ENCODE data around the gene COMTD1. TPM values are rescaled to one million over a fixed set of nuclear protein-coding genes. Genes with fewer than 3 reads are reported as not detected.
A peak's percentile ranks its signal among the peaks of the same experiment; 100 is the strongest.
"Not testable (repeated sequence)": the region's sequence is repeated elsewhere in the genome, so short reads cannot be mapped to it uniquely, and the experiment has no call there.

COMTD1 gene
- polyA plus RNA-seq, 1 donor = 5.5 TPM

DNA sequence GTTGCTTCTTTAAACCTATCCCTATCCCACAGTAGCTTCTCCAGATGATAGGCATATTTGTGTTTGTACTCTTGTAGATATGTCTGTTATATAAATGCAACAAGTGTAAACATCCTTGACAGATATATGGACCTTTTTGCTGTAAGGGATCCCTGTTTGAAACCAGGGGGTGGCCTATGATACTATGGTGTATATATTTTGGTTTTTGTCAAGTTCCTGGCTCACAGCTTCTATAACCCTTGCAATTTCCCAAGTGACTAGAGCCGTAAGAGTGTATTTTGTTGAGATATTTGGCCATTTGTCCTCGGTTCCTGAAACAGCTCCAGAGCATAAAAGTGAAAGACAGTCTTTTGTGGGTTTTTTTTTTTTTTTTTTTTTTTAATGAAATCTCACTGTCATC, 9.7 kb downstream of the COMTD1 start:
- no peak for DNase-seq

DNA sequence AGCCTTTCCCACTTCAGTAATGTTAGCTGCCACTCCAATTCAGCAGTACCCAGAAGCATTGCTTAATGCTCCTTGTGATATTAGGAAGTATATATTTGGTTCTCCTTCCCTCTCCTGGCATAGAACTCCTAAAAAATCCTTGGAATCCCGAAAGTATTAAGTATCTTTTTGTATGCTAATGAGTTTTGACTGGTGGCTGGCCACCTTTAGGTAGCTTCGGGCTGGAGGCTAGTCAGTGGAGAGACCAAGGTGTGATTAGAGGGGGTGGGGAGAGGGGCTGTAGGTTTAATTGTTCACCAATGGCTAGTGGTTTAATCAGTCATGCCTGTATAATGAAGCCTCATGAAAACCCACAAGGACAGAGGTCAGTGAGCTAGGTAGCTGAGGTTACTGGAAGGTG, 12.2 kb downstream of the COMTD1 start:
- no peak for DNase-seq

DNA sequence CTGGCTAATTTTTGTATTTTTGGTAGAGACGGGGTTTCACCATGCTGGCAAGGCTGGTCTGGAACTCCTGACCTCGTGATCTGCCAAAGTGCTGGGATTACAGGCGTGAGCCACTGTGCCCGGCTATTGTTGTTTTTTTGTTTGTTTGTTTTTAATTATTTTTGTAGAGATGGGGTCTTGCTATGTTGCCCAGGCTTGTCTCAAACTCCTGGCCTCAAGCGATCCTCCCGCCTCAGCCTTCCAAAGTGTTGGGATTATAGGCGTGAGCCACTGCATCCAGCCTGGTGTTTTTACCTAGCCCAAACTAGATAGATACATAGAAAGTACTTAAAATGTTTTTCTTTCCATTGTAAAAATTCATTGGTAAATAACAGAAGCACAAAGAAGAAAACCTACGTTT, 14.3 kb downstream of the COMTD1 start:
- not testable (repeated sequence) for DNase-seq

DNA sequence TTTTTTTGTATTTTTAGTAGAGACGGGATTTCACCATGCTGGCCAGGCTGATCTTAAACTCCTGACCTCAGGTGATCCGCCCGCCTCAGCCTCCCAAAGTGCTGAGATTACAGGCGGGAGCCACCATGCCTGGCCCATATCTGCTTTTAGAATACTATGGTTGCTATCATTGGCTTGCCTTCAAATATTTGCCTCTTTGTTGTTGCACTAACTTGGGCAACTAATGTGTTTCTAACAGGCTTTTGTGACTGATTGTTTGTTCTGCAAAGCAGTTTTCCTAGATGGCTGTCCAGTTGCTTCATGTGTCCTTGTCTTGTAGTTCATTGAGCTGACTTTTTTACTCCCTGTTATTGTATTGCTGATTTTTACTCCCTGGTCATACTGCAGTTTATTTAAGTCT, 15.5 kb downstream of the COMTD1 start:
- DNase-seq = no peak

DNA sequence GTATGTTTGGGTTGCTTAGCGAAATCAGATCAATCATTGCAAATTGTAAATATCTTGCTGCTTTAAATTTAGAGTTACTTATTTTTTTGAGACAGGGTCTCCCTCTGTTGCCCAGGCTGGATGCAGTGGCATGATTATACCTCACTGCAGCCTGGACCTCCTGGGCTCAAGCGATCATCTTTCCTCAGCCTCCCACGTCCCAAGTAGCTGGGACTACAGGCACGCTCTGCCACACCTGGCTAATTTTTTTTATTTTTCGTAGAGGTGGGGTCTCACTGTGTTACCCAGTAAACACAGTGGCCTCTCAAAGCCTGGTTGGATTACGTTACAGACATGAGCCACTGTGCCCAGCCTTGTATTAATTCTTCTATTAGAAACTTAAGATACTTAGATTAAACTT, 23.4 kb downstream of the COMTD1 start:
- no peak for DNase-seq

DNA sequence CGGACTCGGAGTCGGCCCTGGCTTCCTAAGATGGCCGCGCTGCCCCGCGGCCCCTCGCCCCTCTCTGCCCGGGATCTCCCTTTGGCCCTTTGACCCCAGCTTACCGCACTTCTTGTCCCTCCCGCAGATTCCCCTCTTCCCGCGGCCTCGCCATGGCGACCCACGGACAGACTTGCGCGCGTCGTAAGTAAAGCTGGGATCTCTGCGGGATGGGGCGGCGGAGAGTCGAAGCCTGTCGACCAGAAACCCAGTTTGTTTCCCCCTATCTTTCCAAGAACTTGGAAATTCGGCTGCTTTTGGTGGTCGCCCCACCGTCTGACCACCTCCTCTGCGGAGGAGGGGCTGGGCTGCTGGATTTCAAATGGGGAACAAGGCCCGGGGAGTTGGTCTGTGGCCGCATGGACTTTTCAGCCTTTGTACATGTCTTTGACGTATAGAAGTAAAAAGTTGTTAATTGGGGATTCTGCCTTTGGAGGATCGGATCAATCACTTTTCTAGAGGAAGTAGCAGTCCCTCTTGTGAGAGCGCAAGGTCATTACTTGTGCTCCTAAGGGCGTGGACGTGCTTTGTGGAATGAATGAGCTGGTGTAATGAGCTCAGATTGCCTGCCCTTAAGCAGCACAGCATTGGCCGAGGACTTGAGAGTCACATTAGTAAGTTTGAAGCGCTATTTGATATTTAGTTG, 24.6 kb downstream of the COMTD1 start:
- no peak for DNase-seq

DNA sequence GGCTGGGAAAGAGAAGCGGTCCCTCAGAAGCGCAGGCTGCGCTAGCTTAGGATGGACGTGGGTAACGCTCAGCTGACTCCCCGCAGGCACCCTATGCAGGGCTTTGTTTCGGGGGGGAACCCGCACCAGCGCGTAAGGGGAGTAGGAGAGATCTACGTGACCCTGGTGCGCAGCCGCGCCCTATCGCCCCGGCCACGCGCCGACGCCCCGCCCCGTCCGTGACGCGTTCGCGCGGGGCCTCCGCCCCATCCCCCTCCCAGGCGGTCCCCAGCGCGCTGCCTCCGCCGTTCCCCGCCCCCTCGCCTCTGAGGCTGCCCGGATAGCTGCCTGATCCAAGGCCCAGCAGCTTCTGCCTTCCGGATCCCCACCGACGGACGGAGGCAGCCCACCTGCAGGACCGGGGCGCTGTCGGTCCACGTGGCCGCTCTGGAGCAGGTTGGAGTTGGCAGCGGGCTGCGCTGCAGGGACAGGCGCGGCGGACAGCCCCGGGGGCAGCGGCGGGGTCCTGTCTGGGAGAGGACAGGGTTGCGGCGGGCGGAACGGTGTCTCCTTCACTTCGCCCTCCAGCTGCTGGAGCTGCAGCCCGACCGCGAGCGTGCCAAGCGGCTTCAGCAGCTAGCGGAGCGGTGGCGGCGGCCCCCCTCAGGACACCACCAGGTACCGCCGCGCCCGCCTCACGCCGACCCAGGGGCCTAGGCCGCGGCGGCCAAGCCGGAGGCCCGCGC, 25.3 kb downstream of the COMTD1 start, which contains the start of gene VDAC2:
Gene VDAC2 (plus strand): TSS at position 515 of the 725 bp plus-strand sequence. CDS start 363 bp downstream, outside the sequence.
- peak; percentile 86 for DNase-seq

DNA sequence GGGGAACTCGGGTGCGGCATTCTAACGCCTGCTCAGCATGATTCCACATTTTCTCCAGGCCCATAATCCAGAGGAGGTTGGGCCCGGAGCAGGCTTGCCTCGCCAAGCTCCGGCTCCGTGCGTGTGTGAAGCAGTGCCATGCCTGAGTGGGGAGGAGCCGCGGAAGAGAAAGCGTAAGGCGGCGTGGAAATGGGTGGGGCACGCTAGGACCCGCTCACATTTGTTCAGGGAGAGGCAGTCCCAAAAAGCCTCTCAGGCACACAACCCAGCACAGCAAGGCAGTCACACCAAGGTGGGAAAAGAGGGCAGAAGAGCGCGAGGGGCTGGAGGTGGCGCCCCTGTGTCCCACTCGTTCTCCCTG, 25.9 kb downstream of the COMTD1 start:
- DNase-seq = no peak

DNA sequence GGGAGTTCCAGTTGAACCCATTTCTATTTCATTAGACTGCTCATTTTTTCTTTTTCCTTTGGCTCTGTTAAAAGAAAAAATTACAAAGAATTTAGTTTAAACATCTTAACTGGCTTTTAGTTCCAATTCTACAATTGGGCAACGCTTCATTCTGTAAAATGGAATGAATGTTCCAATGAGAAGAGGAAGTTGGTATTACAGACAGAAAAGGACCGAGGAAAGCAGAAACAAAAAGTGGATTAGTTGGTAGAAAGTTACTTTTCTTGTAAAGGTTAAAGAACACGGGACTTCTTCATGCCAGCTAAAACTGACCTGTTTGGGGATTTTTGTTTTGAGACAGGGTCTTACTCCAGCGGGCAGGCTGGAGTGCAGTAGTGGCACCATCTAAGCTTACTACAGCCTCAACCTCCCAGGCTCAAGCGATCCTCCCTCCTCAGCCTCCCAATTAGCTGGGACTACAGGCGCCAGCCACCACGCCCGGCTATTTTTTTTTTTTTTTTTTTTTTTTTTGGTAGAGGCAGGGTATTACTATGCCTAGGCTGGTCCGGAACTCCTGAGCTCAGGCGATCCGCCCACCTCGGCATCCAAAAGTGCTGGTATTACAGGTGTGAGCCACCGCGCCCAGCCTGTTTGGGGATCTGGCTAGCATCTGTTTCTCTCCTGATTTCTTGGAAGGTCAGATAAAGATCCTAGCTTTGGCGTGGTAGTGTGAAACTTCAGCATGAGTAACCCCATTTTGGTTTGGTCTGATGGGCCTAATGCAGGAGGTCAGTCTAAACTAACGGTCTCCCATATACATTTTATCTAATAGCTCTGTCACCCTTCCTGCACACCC, 26.5 kb downstream of the COMTD1 start:
- no peak for DNase-seq

DNA sequence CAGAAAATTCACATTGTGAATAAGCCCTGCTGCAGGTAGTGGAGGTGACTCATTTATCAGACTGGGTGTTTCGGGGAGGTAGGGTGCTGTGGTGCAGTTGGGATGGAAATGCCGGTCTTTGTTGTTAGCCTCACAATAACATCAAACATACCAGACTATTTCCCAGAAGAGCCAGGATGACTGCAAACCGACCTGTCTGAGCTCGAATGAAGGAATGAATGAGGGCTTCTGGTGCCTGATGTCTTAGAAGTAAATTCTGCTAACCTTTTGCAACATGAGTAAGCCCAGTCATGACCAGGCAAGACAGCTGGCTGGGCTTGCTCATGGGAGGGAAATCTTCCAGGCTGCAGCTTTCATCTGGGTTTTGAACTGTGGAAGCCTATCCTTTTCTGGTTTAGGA, 27.6 kb downstream of the COMTD1 start:
- no peak for DNase-seq

DNA sequence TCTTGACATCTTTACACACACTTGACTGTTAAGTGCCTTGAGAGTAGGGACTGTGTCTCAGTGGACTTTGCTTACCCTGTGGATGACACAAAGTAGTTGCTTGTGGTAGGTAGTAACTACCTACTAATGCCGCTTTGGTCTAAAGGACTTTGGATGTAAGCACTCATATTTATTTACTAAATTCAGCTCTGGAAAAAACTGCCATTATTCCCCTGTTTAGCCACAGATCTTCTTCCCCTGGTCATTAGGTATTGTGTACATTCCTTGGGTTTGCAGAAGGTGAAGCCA, 28.0 kb downstream of the COMTD1 start:
- no peak for DNase-seq

DNA sequence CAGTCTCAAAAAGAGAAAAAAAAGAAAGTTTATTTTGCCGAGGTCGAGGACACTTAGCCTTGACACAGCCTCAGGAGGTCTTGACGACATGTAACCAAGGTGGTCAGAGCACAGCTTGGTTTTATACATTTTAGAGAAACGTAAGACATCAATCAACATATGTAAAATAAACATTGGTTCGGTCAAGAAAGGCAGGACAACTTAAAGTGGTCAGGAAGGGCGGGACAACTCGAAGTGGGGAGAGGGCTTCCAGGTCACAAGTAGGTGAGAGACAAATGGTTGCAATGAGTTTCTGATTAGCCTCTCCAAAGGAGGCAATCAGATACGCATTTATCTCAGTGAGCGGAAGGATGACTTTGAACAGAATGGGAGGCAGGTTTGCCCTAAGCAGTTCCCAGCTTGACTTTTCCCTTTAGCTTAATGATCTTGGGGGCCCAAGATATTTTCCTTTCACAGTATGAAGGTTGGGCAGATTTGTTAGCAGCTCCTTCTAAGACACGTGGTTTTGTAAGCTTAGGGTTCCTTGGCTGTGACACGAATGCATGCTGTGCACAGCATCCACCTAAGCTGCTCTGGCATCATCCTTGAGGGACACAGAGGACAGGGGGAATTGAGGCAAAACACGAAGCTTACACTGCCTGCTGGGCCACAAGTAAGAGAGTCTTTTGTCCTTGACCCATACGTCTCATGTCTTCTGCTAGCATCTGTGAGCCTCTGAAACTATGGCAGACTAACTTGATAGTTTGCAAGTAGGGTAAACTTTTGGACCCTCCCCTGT, 28.5 kb downstream of the COMTD1 start:
- DNase-seq = no peak

DNA sequence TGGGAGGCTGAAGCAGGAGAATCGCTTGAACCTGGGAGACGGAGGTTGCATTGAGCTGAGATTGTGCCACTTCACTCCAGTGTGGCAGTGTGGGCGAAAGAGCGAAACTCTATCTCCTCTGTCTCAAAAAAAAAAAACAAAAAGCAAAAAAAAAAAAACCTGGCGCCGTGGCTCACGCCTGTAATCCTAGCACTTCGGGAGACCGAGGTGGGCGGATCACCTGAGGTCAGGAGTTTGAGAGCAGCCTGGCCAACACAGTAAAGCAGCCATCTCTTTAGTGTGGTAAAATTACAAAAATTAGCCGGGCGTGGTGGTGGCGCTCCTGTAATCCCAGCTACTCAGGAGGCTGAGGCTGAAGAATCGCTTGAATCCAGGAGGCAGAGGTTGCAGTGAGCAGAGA, 29.1 kb downstream of the COMTD1 start:
- not testable (repeated sequence) for DNase-seq

DNA sequence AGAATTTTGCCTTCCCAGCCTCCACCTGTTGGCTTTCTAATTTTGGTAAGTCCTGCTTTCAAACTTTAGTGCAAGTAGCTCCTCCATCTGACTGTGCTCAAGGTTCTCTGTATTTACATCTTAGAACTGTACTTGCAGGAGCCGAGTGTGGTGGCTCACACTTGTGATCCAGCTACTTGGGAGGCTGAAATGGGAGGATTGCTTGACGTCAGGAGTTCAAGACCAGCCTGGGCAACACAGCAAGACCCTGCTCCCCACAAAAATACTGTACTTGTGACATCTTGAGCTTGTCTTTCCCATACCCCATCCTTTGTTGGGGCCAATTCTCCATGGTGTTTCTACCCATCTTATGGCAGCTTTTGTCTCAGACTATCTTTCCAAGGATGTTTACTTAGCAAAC, 29.8 kb downstream of the COMTD1 start:
- DNase-seq = no peak

DNA sequence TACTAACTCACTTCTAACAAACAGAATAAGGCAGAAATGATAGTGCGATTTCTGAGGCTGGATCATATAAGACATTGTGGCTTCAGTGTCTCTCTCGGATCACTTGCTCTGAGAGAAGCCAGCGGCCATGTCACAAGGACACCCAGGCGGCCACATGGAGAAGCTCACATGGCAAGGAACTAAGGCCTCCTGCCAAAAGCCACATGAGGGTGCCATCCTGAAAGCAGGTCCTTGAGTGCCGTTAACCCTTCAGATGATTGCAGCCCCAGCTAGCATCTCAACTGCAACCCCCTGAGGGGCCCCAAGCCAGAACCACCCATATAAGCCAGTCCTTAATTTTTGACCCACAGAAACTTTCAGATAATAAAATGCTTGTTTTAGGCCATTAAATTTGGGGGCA, 32.0 kb downstream of the COMTD1 start:
- no peak for DNase-seq

DNA sequence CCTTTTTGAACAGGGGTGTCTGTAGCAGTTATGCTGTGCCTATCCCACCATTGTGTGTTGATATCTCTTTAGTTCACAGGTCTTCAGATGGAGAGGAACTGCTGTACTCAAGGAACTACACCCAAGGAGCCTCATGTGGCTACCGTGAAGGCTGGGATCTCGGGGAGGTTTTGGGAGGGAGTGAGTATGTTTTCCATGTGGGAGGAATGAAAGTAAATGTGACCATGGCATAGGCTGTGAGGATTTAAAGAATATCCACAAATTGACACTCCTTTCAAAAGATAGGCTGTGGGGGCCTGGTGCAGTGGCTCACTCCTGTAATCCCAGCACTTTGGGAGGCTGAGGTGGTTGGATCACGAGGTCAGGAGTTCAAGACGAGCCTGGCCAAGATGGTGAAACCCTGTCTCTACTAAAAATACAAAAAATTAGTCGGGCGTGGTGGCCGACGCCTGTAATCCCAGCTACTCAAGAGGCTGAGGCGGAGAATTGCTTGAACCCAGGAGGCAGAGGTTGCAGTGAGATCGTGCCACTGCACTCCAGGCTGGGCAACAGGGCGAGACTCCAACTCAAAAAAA, 32.6 kb downstream of the COMTD1 start:
- not testable (repeated sequence) for DNase-seq

DNA sequence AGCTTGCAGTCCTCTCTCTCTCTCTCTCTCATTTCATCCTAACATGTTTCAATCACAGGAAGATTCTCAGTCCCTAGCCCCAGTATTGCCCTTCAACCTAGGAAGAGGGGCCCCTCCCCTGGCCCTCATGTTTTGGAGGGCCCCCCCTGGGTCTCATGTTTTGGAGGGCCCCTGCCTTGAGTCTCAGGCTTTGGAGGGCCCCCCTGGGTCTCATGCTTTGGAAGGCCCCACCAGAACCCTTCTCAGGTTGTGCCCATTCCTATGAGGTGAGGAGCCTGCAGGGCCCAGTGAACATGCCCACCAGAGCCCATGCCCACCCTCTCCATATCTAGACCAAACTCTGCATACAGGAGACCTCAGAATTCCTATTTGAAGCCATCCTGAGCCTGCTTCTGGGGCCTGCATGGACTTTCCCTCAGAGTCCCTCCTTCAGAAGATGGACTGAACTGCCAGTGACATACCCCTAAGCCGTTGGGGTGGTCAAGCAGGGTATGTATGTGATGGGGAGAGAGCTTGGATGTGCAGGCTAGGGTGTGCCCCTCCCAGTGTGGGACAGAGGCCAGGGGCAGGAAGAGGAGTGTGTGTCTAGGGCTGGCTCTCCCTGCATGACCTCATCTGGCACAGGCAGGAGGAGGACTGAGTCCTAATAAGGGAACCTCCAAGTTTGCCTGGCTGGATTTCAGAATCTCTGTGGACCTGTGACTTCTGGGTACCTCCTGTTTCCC, 33.3 kb downstream of the COMTD1 start:
- no peak for DNase-seq

DNA sequence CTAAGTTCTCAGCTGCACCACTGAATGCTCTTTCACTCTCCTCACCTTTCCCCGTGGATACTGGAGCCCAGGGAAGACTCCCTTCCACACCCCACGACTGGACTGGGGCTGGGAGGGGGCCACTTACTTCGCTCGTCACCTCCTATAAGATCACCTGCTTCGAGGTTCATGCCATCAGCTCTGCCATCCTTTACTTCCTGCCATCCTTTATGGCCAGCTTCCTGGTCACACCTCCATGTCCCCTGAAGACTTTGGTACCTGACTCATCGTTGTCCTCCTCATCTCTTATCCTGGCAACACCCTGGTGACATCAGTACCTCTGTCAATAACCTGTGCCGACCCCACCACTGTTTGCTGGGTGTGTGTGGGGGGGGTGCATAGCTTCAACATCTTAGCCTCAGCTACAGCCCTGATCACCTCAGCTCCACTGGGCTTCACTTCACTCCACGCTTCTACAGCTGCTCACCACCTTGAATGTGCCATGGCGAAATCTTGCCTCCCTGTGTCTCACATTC, 33.9 kb downstream of the COMTD1 start:
- DNase-seq = no peak

DNA sequence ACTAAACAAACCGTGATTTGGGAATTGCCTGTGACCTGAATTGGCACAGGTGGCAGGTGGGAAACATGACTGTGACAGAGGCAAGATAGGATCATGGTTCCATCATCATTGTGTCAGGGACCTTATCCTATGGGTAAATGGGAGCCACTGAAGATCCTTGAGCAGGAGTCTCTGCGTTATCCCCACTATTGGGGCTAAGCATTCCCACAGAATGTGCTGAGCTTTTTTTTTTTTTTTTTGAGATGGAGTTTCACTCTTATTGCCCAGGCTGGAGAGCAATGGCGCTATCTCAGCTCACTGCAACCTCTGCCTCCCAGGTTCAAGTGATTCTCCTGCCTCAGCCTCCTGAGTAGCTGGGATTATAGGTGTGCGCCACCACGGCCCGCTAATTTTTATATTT, 35.8 kb downstream of the COMTD1 start:
- not testable (repeated sequence) for DNase-seq

DNA sequence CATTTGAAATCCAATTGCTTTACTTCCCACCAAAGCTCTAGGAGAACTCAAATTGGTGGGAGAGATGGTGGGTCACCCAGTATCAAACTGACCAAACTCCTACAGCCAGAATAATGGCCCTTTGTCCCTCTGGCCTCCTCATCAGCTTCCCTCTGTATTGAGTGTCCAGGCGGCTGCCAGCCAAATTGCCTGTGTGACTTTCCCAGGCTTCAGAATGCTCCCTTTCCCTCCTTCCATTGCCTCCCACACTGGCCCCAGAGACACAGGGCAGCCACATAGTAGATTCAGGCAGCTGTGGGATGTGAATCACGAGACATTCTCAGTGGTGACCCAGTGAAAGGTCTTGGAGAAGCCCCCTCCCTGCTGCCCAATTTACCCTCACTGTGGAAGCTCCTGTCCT, 37.9 kb downstream of the COMTD1 start:
- no peak for DNase-seq

DNA sequence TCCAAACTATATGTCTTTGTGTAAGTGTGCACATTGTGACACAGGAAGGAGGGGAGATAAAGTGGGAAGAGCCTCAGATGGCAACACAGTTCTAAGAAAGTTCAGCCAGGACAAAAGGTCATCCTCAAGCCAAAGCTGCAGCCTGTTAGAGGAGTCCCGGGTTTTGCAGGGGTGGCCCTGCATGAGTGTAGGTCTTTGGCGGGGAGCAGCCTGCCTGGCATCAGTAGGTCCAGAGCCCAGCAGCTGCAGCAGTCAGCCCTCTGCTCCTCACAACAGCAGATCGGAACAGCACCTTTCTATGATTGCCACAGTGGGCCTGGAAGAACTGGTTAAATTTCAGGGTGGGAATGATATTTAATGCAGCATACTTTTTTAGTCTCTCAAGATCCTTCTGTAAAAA, 38.7 kb downstream of the COMTD1 start:
- DNase-seq = no peak

Data from left kidney (tissue), 2 donors.